Measurements from ENCODE around the gene RASGEF1C. TPM values are rescaled to one million over a fixed set of nuclear protein-coding genes. Genes with fewer than 3 reads are reported as not detected.

RASGEF1C gene
- total and polyA plus RNA-seq, 2 of the 13 experiments (the other 11 are each of a cell fraction or from before 2014, with no cell fraction given) = not detected

DNA sequence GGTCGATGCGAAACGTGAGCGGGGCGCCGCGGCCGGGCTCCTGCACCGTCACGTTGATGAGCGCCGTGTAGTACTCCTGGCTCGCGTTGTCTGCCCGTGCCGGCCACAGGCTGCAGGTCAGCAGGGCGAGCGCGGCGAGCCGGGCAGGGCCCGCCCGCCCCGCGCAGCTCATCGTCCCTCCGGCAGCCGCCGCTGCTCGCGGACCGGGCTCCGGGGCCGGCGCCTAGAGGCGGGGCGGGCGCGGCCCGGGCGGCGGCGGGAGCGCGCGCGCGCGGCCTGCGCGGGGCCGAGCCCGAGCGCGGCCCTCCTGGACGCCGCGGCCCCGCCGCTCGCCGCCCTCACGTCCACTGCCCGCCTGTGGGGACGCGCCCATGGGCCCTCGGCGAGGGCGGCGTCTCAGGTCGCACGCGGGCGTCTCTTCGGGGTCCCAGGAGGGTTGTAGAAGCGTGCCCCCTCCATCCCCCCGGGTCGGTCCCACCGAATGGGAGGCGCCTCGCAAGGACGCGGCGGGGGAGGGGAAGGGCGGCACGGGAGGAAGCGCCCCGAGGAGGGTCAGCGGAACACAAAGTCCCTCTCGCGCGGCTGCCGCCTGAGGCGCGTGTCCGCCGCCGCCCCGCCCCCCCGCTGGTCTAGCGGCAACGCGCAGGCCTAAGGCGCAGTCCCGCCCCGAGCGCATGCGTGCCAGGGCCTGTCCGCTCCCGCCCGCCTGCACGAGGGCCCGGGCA, 137.3 kb downstream of the RASGEF1C start, which contains the start of gene RNF130 (continued):
- TF ChIP-seq, protein P1, sequence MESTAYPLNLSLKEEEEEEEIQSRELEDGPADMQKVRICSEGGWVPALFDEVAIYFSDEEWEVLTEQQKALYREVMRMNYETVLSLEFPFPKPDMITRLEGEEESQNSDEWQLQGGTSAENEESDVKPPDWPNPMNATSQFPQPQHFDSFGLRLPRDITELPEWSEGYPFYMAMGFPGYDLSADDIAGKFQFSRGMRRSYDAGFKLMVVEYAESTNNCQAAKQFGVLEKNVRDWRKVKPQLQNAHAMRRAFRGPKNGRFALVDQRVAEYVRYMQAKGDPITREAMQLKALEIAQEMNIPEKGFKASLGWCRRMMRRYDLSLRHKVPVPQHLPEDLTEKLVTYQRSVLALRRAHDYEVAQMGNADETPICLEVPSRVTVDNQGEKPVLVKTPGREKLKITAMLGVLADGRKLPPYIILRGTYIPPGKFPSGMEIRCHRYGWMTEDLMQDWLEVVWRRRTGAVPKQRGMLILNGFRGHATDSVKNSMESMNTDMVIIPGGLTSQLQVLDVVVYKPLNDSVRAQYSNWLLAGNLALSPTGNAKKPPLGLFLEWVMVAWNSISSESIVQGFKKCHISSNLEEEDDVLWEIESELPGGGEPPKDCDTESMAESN (CRISPR knock-in tag; conservative IDR thresholded peaks at IDR 0.05) = peak; percentile 97
- TF ChIP-seq YY1 (IDR thresholded peaks at IDR 0.05; ENCODE audit: insufficient read depth, insufficient replicate concordance, low read depth, low read length) = peak; percentile 63
- no peak for TF ChIP-seq SUZ12 (IDR thresholded peaks at IDR 0.05; ENCODE audit: low read depth, low read length)
- TF ChIP-seq ELF3 (CRISPR knock-in tag; IDR thresholded peaks at IDR 0.05) = peak; percentile 88
- TF ChIP-seq, protein P2, sequence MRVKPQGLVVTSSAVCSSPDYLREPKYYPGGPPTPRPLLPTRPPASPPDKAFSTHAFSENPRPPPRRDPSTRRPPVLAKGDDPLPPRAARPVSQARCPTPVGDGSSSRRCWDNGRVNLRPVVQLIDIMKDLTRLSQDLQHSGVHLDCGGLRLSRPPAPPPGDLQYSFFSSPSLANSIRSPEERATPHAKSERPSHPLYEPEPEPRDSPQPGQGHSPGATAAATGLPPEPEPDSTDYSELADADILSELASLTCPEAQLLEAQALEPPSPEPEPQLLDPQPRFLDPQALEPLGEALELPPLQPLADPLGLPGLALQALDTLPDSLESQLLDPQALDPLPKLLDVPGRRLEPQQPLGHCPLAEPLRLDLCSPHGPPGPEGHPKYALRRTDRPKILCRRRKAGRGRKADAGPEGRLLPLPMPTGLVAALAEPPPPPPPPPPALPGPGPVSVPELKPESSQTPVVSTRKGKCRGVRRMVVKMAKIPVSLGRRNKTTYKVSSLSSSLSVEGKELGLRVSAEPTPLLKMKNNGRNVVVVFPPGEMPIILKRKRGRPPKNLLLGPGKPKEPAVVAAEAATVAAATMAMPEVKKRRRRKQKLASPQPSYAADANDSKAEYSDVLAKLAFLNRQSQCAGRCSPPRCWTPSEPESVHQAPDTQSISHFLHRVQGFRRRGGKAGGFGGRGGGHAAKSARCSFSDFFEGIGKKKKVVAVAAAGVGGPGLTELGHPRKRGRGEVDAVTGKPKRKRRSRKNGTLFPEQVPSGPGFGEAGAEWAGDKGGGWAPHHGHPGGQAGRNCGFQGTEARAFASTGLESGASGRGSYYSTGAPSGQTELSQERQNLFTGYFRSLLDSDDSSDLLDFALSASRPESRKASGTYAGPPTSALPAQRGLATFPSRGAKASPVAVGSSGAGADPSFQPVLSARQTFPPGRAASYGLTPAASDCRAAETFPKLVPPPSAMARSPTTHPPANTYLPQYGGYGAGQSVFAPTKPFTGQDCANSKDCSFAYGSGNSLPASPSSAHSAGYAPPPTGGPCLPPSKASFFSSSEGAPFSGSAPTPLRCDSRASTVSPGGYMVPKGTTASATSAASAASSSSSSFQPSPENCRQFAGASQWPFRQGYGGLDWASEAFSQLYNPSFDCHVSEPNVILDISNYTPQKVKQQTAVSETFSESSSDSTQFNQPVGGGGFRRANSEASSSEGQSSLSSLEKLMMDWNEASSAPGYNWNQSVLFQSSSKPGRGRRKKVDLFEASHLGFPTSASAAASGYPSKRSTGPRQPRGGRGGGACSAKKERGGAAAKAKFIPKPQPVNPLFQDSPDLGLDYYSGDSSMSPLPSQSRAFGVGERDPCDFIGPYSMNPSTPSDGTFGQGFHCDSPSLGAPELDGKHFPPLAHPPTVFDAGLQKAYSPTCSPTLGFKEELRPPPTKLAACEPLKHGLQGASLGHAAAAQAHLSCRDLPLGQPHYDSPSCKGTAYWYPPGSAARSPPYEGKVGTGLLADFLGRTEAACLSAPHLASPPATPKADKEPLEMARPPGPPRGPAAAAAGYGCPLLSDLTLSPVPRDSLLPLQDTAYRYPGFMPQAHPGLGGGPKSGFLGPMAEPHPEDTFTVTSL (CRISPR knock-in tag; IDR thresholded peaks at IDR 0.05; ENCODE audit: borderline replicate concordance) = peak; percentile 37; the same call in 1 of the 2 replicates
- TF ChIP-seq, protein P3, sequence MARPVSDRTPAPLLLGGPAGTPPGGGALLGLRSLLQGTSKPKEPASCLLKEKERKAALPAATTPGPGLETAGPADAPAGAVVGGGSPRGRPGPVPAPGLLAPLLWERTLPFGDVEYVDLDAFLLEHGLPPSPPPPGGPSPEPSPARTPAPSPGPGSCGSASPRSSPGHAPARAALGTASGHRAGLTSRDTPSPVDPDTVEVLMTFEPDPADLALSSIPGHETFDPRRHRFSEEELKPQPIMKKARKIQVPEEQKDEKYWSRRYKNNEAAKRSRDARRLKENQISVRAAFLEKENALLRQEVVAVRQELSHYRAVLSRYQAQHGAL (CRISPR knock-in tag; IDR thresholded peaks at IDR 0.05; ENCODE audit: not compliant biosample characterization) = no peak
- TF ChIP-seq, protein P4, sequence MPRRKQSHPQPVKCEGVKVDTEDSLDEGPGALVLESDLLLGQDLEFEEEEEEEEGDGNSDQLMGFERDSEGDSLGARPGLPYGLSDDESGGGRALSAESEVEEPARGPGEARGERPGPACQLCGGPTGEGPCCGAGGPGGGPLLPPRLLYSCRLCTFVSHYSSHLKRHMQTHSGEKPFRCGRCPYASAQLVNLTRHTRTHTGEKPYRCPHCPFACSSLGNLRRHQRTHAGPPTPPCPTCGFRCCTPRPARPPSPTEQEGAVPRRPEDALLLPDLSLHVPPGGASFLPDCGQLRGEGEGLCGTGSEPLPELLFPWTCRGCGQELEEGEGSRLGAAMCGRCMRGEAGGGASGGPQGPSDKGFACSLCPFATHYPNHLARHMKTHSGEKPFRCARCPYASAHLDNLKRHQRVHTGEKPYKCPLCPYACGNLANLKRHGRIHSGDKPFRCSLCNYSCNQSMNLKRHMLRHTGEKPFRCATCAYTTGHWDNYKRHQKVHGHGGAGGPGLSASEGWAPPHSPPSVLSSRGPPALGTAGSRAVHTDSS (CRISPR knock-in tag; conservative IDR thresholded peaks at IDR 0.05) = no peak
- peak; percentile 99 for TF ChIP-seq REPIN1 (CRISPR knock-in tag; IDR thresholded peaks at IDR 0.05; ENCODE audit: borderline replicate concordance, low read depth)
- 0 out of 2 replicates have a peak, but pooled peaks have one; percentile 70 for TF ChIP-seq ZFP1 (CRISPR knock-in tag; IDR thresholded peaks at IDR 0.05)
- no peak for TF ChIP-seq ZBTB20 (CRISPR knock-in tag; IDR thresholded peaks at IDR 0.05; ENCODE audit: borderline replicate concordance, low read depth)
- no peak for TF ChIP-seq RFX5 (IDR thresholded peaks at IDR 0.05; ENCODE audit: low read depth, low read length)
- no peak for TF ChIP-seq ZNF24 (IDR thresholded peaks at IDR 0.05)
- TF ChIP-seq RBM39 (IDR thresholded peaks at IDR 0.05; ENCODE audit: low read depth, low read length, poor library complexity, severe bottlenecking) = no peak
- TF ChIP-seq, protein P5, sequence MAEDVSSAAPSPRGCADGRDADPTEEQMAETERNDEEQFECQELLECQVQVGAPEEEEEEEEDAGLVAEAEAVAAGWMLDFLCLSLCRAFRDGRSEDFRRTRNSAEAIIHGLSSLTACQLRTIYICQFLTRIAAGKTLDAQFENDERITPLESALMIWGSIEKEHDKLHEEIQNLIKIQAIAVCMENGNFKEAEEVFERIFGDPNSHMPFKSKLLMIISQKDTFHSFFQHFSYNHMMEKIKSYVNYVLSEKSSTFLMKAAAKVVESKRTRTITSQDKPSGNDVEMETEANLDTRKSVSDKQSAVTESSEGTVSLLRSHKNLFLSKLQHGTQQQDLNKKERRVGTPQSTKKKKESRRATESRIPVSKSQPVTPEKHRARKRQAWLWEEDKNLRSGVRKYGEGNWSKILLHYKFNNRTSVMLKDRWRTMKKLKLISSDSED (CRISPR knock-in tag; IDR thresholded peaks at IDR 0.05) = peak; percentile 91; the same call in 1 of the 2 replicates
- TF ChIP-seq ATRX (CRISPR knock-in tag; IDR thresholded peaks at IDR 0.05; ENCODE audit: borderline replicate concordance) = no peak
- TF ChIP-seq, protein P6, sequence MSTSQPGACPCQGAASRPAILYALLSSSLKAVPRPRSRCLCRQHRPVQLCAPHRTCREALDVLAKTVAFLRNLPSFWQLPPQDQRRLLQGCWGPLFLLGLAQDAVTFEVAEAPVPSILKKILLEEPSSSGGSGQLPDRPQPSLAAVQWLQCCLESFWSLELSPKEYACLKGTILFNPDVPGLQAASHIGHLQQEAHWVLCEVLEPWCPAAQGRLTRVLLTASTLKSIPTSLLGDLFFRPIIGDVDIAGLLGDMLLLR (CRISPR knock-in tag; IDR thresholded peaks at IDR 0.05) = peak; percentile 99
